ENCODE data around the gene ZNRF3. TPM values are rescaled to one million over a fixed set of nuclear protein-coding genes. Genes with fewer than 3 reads are reported as not detected.

Gene ZNRF3
- total RNA-seq, 1 donor from 2014 or later: 7.9 TPM

DNA sequence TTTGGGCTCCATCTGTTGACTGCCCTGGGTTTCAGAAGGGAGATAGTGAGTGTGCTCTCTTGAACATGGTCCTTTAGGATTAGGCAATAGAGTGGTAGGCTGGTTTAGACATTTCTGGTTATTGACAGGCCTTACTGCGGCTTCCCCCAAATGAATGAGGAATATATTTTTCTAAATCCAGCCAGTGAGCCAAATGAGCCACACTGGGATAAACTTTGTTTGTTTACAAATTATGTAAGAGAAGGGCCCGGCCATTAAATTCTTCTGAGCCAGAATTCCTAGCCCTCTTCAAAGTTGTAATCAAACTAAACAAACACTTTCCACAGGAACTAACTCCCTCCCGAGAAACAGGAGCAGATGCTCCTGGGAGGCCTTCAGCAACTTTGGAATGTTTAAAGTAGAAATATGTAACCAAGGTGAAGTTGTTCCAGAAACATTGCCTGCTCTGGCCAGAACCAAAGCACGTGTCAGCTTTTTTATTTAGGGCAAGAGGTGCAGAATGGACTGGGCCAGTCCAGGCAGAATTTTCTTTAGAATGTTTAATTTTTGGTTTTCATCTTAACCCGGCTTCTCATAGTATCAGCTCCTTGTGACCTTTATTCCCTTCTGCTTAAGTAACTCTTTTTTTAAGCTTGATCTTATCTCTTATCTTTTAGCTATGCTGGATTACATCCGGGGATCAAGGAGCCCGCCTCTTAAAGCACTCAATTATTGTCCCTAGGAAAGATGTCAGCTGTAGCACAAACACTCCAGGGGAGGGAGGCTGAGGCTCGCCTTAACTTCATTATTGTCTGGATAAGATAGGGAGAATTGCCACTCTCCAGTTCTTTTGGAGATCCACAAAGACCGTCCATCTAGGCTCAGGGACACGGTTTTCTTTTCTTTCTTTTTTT lies 28.7 kb downstream of the ZNRF3 start:
- H3K4me1 ChIP-seq: peaks cover 54% of the 10 kb centered on the region
- H3K27ac ChIP-seq: peak overlapping the region; percentile 64
- TF ChIP-seq POLR2AphosphoS5 (IDR thresholded peaks at IDR 0.05; ENCODE audit: insufficient read depth in 1 of 2, low read depth in 1 of 2) (peak in 1 of 2 donors; percentile 67), POLR2A (IDR thresholded peaks at IDR 0.05) (no peak)
- no peak overlapping the region for H3K4me3 ChIP-seq
- no peak for DNase-seq (ENCODE audit: extremely low spot score in 2 of 2)
- no peaks in the 10 kb centered on the region for H3K36me3 ChIP-seq
- H3K9me3 ChIP-seq: no peaks in the 10 kb centered on the region
- intact Hi-C loops (cut with DNase I): no loop called here
- no peaks in the 10 kb centered on the region for H3K27me3 ChIP-seq

DNA sequence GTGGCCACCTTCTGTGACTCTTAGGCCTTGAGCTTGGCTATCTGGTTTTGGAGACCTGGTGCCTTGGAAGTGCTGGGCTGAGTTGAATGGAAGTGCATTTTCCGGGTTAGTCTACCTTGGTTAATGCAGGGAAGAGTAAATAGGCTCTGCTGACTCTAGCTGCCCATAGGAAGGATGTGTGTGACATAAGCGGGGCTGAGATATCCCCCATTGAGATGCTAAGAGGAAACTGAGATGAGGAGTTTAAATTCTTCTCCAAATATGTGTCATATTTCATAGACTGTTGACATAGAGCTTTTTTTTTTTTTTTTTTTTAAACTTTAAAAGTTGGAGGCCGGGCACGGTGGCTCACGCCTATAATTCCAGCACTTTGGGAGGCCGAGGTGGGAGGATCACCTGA lies 30.8 kb downstream of the ZNRF3 start:
- TF ChIP-seq POLR2A (IDR thresholded peaks at IDR 0.05) (no peak), POLR2AphosphoS5 (IDR thresholded peaks at IDR 0.05; ENCODE audit: insufficient read depth in 1 of 2, low read depth in 1 of 2) (no peak)
- TF ChIP-seq, protein P1, sequence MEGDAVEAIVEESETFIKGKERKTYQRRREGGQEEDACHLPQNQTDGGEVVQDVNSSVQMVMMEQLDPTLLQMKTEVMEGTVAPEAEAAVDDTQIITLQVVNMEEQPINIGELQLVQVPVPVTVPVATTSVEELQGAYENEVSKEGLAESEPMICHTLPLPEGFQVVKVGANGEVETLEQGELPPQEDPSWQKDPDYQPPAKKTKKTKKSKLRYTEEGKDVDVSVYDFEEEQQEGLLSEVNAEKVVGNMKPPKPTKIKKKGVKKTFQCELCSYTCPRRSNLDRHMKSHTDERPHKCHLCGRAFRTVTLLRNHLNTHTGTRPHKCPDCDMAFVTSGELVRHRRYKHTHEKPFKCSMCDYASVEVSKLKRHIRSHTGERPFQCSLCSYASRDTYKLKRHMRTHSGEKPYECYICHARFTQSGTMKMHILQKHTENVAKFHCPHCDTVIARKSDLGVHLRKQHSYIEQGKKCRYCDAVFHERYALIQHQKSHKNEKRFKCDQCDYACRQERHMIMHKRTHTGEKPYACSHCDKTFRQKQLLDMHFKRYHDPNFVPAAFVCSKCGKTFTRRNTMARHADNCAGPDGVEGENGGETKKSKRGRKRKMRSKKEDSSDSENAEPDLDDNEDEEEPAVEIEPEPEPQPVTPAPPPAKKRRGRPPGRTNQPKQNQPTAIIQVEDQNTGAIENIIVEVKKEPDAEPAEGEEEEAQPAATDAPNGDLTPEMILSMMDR (IDR thresholded peaks at IDR 0.05): no peak
- Histone ChIP-seq H3K27ac (no peak overlapping the region), H3K27me3 (no peaks in the 10 kb centered on the region), H3K4me3 (no peak overlapping the region), H3K4me1 (peaks cover 61% of the 10 kb centered on the region), H3K9me3 (no peaks in the 10 kb centered on the region), H3K36me3 (no peaks in the 10 kb centered on the region)
- intact Hi-C loops (cut with DNase I): no loop called here
- DNase-seq (ENCODE audit: extremely low spot score in 2 of 2): no peak

DNA sequence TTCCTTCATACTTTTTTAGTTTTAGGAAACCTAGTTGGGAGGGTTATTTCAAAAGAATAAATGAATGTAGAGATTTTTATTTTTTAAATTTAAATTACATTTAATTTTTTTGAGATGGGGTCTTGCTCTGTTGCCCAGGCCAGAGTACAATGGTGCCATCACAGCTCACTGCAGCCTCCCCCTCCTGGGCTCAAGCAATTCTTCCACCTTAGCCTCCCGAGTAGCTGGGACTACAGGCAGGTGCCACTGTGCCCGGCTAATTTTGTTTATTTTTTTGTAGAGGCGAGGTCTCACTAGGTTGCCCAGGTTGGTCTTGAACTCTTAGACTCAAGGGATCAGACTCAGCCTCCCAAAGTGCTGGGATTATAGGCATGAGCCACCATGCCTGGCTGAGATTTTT lies 32.6 kb downstream of the ZNRF3 start:
- DNase-seq (ENCODE audit: extremely low spot score in 2 of 2): no peak
- Histone ChIP-seq H3K27ac (peak overlapping the region; percentile 3), H3K4me1 (peaks cover 52% of the 10 kb centered on the region), H3K36me3 (no peaks in the 10 kb centered on the region), H3K4me3 (no peak overlapping the region), H3K27me3 (no peaks in the 10 kb centered on the region), H3K9me3 (no peaks in the 10 kb centered on the region)
- intact Hi-C loops (cut with DNase I): no loop called here
- TF ChIP-seq, protein P1 (IDR thresholded peaks at IDR 0.05): no peak
- TF ChIP-seq POLR2A (IDR thresholded peaks at IDR 0.05) (no peak), POLR2AphosphoS5 (IDR thresholded peaks at IDR 0.05; ENCODE audit: insufficient read depth in 1 of 2, low read depth in 1 of 2) (no peak)

DNA sequence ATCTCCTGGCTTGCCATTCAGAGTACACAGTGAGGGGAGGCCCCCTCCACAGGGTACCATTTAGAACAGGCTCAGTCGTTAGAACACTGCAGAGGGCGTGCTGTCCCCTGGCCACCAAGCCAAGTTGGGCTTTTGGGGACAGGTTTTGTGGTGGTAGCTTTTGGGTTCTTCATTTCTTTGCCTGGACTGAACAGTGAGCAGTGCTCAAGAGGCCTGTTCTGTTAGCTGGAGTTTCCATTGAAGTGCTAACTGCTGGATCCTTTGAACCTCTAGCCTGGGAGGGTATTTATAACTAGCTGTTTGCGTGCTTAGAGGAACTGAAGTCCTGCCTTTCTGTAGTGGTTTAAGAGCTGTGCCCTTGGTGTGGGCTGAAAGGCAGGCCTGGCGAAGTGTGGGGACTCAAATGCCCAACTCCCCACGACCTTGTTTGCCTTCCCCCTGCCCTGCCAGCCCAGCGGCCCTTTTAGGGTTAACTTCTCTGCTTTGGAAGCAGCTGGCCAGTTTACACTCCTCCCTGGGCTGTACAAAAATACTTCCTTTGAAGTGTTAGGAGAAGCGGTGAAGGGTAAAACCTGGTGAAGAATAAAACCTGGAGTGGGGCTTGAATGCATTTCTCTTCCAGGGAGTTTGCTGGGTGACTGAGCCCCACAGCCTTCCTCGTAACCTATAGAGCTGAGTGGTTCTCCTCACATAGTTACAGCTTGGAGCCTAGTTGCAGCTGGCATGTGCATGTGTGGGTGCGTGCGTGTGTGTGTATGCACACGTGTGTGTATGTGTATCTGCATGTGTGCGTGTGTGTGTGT lies 34.6 kb downstream of the ZNRF3 start:
- Histone ChIP-seq H3K27me3 (no peaks in the 10 kb centered on the region), H3K9me3 (no peaks in the 10 kb centered on the region), H3K36me3 (no peaks in the 10 kb centered on the region), H3K27ac (peak overlapping the region; percentile 7), H3K4me1 (peaks cover 47% of the 10 kb centered on the region), H3K4me3 (no peak overlapping the region)
- DNase-seq (ENCODE audit: extremely low spot score in 2 of 2): no peak
- TF ChIP-seq POLR2A (IDR thresholded peaks at IDR 0.05) (no peak), POLR2AphosphoS5 (IDR thresholded peaks at IDR 0.05; ENCODE audit: insufficient read depth in 1 of 2, low read depth in 1 of 2) (no peak)
- TF ChIP-seq, protein P1 (IDR thresholded peaks at IDR 0.05): no peak
- intact Hi-C loops (cut with DNase I): no loop called here

DNA sequence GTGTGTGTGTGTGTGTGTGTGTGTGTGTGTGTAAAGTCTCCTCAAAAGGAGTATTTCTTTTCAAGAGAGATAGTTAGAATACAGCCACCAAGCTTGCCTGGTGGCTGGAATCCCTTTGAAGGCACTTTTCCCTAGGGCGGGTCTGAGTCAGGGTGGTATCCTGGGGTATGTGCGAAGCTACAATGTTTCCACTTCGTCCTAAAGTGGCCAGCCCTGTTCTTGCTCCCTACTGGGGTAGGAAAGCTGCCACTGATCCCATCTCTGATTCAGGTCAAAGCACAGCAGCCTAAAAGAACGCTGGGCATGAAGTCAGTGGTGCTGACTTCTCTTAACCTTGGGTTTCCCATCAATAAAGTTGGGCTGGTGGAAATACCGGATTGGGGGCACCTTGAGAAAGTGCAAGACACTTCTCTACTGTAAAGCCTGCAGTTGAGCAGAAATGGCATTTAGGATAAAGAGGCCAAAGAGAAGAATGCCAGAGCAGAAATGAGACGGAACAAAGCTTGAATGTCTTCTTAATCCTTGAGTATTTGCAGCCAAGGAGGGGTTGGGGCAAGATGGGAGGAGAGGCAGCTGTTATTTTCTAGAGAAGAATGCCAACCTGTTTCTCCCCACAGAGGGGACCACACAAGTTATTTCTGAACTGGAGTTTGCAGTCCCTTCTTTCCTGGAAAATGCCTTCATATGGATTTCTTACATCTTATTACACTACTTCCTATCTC lies 35.3 kb downstream of the ZNRF3 start:
- no peak for DNase-seq (ENCODE audit: extremely low spot score in 2 of 2)
- no peaks in the 10 kb centered on the region for H3K9me3 ChIP-seq
- H3K27ac ChIP-seq: no peak overlapping the region
- TF ChIP-seq, protein P1 (IDR thresholded peaks at IDR 0.05): no peak
- TF ChIP-seq POLR2AphosphoS5 (IDR thresholded peaks at IDR 0.05; ENCODE audit: insufficient read depth in 1 of 2, low read depth in 1 of 2) (no peak), POLR2A (IDR thresholded peaks at IDR 0.05) (no peak)
- intact Hi-C loops (cut with DNase I): no loop called here
- no peaks in the 10 kb centered on the region for H3K27me3 ChIP-seq
- H3K4me3 ChIP-seq: no peak overlapping the region
- peaks cover 53% of the 10 kb centered on the region for H3K4me1 ChIP-seq
- H3K36me3 ChIP-seq: no peaks in the 10 kb centered on the region
